ENCODE data around the gene ZNF821.
"Not testable (repeated sequence)": the region's sequence is repeated elsewhere in the genome, so short reads cannot be mapped to it uniquely, and the experiment has no call there.

Gene ZNF821

DNA sequence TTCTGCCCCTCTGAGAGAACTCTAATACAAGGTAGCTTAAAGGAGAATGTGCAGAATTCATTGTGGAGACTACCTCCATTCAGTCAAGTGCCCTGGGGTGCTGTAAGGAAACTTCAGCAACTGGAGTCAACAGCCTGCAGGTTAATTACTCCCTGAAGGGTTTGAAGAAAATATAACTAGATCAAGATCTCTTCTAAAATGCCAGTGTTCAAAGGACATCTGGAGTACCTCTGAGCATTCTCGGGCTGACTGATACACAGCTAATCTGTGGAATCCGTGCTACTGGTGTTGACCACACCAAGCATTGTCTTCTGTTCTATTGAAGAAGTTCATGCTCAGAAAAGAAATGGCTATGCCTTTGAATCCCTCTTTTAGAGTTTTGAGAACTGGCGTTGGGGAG lies 49.7 kb downstream of the ZNF821 start:
- no peak for DNase-seq (ENCODE audit: extremely low read depth, low read depth)
- TF ChIP-seq, protein P1, sequence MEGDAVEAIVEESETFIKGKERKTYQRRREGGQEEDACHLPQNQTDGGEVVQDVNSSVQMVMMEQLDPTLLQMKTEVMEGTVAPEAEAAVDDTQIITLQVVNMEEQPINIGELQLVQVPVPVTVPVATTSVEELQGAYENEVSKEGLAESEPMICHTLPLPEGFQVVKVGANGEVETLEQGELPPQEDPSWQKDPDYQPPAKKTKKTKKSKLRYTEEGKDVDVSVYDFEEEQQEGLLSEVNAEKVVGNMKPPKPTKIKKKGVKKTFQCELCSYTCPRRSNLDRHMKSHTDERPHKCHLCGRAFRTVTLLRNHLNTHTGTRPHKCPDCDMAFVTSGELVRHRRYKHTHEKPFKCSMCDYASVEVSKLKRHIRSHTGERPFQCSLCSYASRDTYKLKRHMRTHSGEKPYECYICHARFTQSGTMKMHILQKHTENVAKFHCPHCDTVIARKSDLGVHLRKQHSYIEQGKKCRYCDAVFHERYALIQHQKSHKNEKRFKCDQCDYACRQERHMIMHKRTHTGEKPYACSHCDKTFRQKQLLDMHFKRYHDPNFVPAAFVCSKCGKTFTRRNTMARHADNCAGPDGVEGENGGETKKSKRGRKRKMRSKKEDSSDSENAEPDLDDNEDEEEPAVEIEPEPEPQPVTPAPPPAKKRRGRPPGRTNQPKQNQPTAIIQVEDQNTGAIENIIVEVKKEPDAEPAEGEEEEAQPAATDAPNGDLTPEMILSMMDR (IDR thresholded peaks at IDR 0.05; ENCODE audit: low read depth, low read length) = no peak

- not testable (repeated sequence) for DNase-seq (ENCODE audit: extremely low read depth, low read depth)
Measured at GRCh38 chr16:71832112-71832511, 51.9 kb downstream of the ZNF821 start.

GRCh38 chr16:71831698-71832097 lies 52.3 kb downstream of the ZNF821 start:
- not testable (repeated sequence) for DNase-seq (ENCODE audit: extremely low read depth, low read depth)

DNA sequence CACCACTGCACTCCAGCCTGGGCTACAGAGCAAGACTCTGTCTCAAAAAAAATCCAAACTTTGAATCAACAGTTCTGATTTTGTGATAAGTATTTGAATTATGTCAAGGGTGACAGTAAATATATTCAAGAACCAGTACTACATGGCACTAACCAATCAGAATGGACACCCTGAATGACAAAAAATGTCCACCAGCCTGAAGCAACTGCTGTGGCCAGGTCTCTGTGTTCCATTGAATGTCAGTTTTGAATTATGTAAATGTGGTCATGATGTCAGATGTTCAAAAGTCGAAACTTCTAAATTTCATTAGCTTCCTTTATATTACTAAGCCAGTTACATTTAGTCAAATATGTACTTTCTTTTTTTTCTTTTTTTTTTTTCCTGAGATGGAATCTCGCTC lies 53.6 kb downstream of the ZNF821 start:
- TF ChIP-seq, protein P1 (IDR thresholded peaks at IDR 0.05; ENCODE audit: low read depth, low read length) = no peak
- DNase-seq (ENCODE audit: extremely low read depth, low read depth) = no peak

GRCh38 chr16:71826533-71827017 lies 57.4 kb downstream of the ZNF821 start:
- DNase-seq (ENCODE audit: extremely low read depth, low read depth) = no peak
- TF ChIP-seq, protein P1 (IDR thresholded peaks at IDR 0.05; ENCODE audit: low read depth, low read length) = no peak

DNA sequence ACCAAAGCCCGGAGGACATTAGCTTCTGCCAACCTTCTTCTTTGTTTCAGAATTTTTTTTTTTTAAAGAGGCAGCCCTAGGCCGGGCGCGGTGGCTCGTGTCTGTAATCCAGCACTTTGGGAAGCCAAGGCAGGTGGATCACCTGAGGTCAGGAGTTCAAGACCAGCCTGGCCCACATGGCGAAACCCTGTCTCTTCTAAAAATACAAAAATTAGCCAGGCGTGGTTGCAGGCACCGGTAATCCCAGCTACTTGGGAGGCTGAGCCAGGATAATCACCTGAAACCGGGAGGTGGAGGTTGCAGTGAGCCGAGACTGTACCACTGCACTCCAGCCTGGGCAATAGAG lies 66.9 kb downstream of the ZNF821 start:
- DNase-seq (ENCODE audit: extremely low read depth, low read depth) = not testable (repeated sequence)

DNA sequence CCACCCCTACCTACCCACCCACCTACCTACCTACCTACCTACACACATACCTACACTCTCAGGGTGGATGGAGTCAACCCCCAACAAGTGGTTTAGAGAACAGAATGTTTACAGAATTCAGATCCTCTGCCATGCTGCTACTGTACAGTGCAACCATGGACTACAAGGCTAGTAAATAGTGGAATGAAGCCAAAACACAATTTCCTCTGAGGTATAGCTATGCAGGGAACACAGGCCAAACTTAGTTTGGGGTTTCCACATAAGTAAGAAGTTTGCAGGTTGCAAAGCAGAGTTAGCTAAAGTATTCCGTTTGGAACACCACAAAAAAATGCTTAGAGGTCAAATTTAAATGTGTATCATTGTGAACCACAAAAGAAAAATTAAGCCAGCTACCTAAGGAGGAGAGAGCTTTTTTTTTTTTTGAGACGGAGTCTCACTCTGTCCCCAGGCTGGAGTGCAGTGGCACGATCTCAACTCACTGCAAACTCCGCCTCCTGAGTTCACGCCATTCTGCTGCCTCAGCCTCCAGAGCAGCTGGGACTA lies 72.7 kb downstream of the ZNF821 start:
- TF ChIP-seq, protein P1 (IDR thresholded peaks at IDR 0.05; ENCODE audit: low read depth, low read length) = no peak
- no peak for DNase-seq (ENCODE audit: extremely low read depth, low read depth)

DNA sequence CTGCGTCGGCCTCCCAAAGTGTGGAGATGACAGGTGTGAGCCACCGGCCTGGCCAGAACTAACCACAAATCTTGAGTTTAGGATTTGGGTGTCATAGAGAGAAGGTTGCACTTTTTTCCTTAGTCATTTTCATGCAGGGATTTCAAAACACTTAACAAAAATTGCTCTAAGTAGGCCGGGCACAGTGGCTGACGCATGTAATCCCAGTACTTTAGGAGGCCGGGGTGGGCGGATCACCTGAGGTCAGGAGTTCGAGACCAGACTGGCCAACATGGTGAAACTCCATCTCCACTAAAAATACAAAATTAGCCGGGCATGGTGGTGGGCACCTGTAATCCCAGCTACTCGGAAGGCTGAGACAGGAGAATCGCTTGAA lies 73.8 kb downstream of the ZNF821 start:
- not testable (repeated sequence) for DNase-seq (ENCODE audit: extremely low read depth, low read depth)

Measured in AG09319 (cell line).